OCI-LY7 (cell line): ENCODE data around the gene SLC39A12. TPM values are rescaled to one million over a fixed set of nuclear protein-coding genes. Genes with fewer than 3 reads are reported as not detected.
"Not testable (repeated sequence)": the region's sequence is repeated elsewhere in the genome, so short reads cannot be mapped to it uniquely, and the experiment has no call there.

Experiments used
- BruUV-seq: library from RNA; stranded (reverse); fragments of 400-500 nt; replicated peaks from 2 replicates; lab custom pipeline; 2021; lab: Mats Ljungman, UMichigan
- CTCF ChIA-PET: fragments of 300-600 bp; sonication (Branson Sonifier 250); formaldehyde crosslinking; loops from one replicate; lab custom pipeline; 2022; ENCODE audit warnings: antibody characterized with exemption; ENCODE audit not compliant: unreplicated experiment; lab: Charles Lee
- POLR2A ChIA-PET: fragments of 300-600 bp; sonication (Branson Sonifier 250); formaldehyde crosslinking; loops from one replicate; lab custom pipeline; 2022; ENCODE audit warnings: antibody characterized with exemption; lab: Charles Lee
- DNase-seq: peaks from one replicate; pipeline ENCODE4 v3.0.0-alpha.2; 2015; ENCODE audit warnings: low spot score
- H2AFZ ChIP-seq: fragments of 200-600 bp; sonication (generic), shearing (Covaris generic); 2 replicates; pipeline ENCODE4 v1.6.1; 2014; ENCODE audit warnings: mild to moderate bottlenecking, antibody characterized with exemption, low read length, moderate library complexity
- H3K27ac ChIP-seq: fragments of 200-600 bp; sonication (generic); 2 replicates; pipeline ENCODE4 v1.5.1; 2014; ENCODE audit warnings: mixed run types, low read depth, mild to moderate bottlenecking, moderate library complexity, low read length, inconsistent platforms; ENCODE audit not compliant: poor library complexity, severe bottlenecking
- H3K36me3 ChIP-seq: fragments of 200-600 bp; sonication (generic); 2 replicates; pipeline ENCODE4 v1.6.1; 2014; ENCODE audit warnings: mild to moderate bottlenecking, antibody characterized with exemption, low read length, moderate library complexity, mixed read lengths; ENCODE audit not compliant: insufficient read depth
- H3K4me1 ChIP-seq: fragments of 200-600 bp; sonication (generic); 2 replicates; pipeline ENCODE4 v1.5.1; 2014; ENCODE audit warnings: mild to moderate bottlenecking, low read length; ENCODE audit not compliant: insufficient read depth, poor library complexity, severe bottlenecking
- H3K4me2 ChIP-seq: fragments of 200-600 bp; sonication (generic); 2 replicates; pipeline ENCODE4 v1.6.1; 2014; ENCODE audit warnings: mild to moderate bottlenecking, low read length
- H3K4me3 ChIP-seq: fragments of 200-600 bp; sonication (generic); 2 replicates; pipeline ENCODE4 v1.5.1; 2014; ENCODE audit warnings: mild to moderate bottlenecking, low read depth, low read length; ENCODE audit not compliant: poor library complexity, severe bottlenecking
- H3K79me2 ChIP-seq: fragments of 200-600 bp; sonication (generic); 2 replicates; pipeline ENCODE4 v1.6.1; 2016; ENCODE audit warnings: low read depth, mild to moderate bottlenecking, low read length, moderate library complexity, mixed read lengths; ENCODE audit not compliant: insufficient read depth
- H3K9me2 ChIP-seq: fragments of 200-600 bp; sonication (generic); 2 replicates; pipeline ENCODE4 v1.6.1; 2016; ENCODE audit warnings: mild to moderate bottlenecking, low read length, mixed read lengths; ENCODE audit not compliant: insufficient read depth
- H3K9me3 ChIP-seq: fragments of 200-600 bp; sonication (generic); 2 replicates; pipeline ENCODE4 v1.6.1; 2014; ENCODE audit warnings: mild to moderate bottlenecking, mixed run types, low read length, mixed read lengths
- H4K20me1 ChIP-seq: fragments of 200-600 bp; sonication (generic); 2 replicates; pipeline ENCODE4 v1.6.1; 2014; ENCODE audit warnings: mild to moderate bottlenecking, antibody characterized with exemption, low read length, moderate library complexity, mixed read lengths; ENCODE audit not compliant: insufficient read depth
- CTCF ChIP-seq: fragments of 200-600 bp; sonication (generic); conservative IDR thresholded peaks from 2 replicates; pipeline ENCODE4 v1.5.1; 2014; ENCODE audit warnings: mild to moderate bottlenecking, antibody characterized with exemption, low read length, moderate library complexity, mixed read lengths
- EZH2phosphoT487 ChIP-seq: fragments of 200-600 bp; sonication (generic); IDR thresholded peaks from 2 replicates; pipeline ENCODE4 v1.6.1; 2018; ENCODE audit warnings: low read depth, borderline replicate concordance, mild to moderate bottlenecking, mixed run types, antibody characterized with exemption, low read length, moderate library complexity, mixed read lengths
- intact Hi-C: fragments of 100-400 bp; cut with micrococcal nuclease; formaldehyde crosslinking; loops from one replicate; pipeline ENCODE4 v1.10.0; 2022; ENCODE audit not compliant: unreplicated experiment
- total RNA-seq, 2 experiments: library from RNA; depleted of rRNA in 1 of 2; stranded (reverse); fragments of >200 nt in 1 of 2; shearing (Covaris generic) in 1 of 2; gene quantifications; 2 replicates each; pipeline ENCODE4 v1.2.3, GENCODE V29; 2014 to 2022

The SLC39A12 gene
- total RNA-seq, 2 experiments from 2014 or later = not detected

- ChIA-PET POLR2A (interaction anchor here (0.6 kb wide), 1 partner anchor 119 kb away, joined by 8 read pairs; no protein-coding TSS in a partner anchor), CTCF (no interaction called here)
- no peaks in the 10 kb centered on the region for H4K20me1 ChIP-seq
- H3K9me2 ChIP-seq = no peaks in the 10 kb centered on the region
- no peak for DNase-seq
- H3K4me3 ChIP-seq = no peak overlapping the region
- no peak overlapping the region for H3K27ac ChIP-seq
- H3K4me1 ChIP-seq = no peaks in the 10 kb centered on the region
- H3K4me2 ChIP-seq = no peak overlapping the region
- no peaks in the 10 kb centered on the region for H3K79me2 ChIP-seq
- no peak overlapping the region for H2AFZ ChIP-seq
- TF ChIP-seq EZH2phosphoT487 (no peak), CTCF (no peak)
- H3K9me3 ChIP-seq = no peaks in the 10 kb centered on the region
- no TSS peak for BruUV-seq
- intact Hi-C loops = no loop called here
- no peaks in the 10 kb centered on the region for H3K36me3 ChIP-seq
Measured at GRCh38 chr10:17923728-17924127, 28.0 kb upstream of the SLC39A12 start.

- no TSS peak for BruUV-seq
- Histone ChIP-seq H4K20me1 (no peaks in the 10 kb centered on the region), H3K4me1 (no peaks in the 10 kb centered on the region), H3K4me2 (no peak overlapping the region), H2AFZ (no peak overlapping the region), H3K36me3 (no peaks in the 10 kb centered on the region), H3K27ac (no peak overlapping the region), H3K79me2 (no peaks in the 10 kb centered on the region), H3K9me2 (no peaks in the 10 kb centered on the region), H3K9me3 (no peaks in the 10 kb centered on the region), H3K4me3 (no peak overlapping the region)
- intact Hi-C loops = no loop called here
- no peak for TF ChIP-seq CTCF
- ChIA-PET POLR2A (interaction anchor here (0.6 kb wide), 1 partner anchor 33 kb away, joined by 3 read pairs; no protein-coding TSS in a partner anchor), CTCF (no interaction called here)
- no peak for DNase-seq
Measured at GRCh38 chr10:17943033-17943745, 8.5 kb upstream of the SLC39A12 start.

- H3K9me3 ChIP-seq, H3K36me3 ChIP-seq, H3K9me2 ChIP-seq, H3K4me1 ChIP-seq, H3K4me2 ChIP-seq, H3K79me2 ChIP-seq, CTCF ChIA-PET, BruUV-seq, H3K4me3 ChIP-seq, intact Hi-C loops, H2AFZ ChIP-seq, H3K27ac ChIP-seq, H4K20me1 ChIP-seq, DNase-seq: not testable (repeated sequence)
- POLR2A ChIA-PET = interaction anchor here (0.5 to 0.7 kb wide), 2 partner anchors 25 to 32 kb away, joined by 3 read pairs; no protein-coding TSS in a partner anchor
Measured at GRCh38 chr10:17950269-17950668, 1.4 kb upstream of the SLC39A12 start.
